ENCODE results near the gene DHRS9. TPM values are rescaled to one million over a fixed set of nuclear protein-coding genes. Genes with fewer than 3 reads are reported as not detected.

The DHRS9 gene
- total and polyA plus RNA-seq, 9 of the 15 experiments (the other 6 are each of a cell fraction or from before 2014, with no cell fraction given) = 0.27 to 1.7 (median 0.69) TPM

GRCh38 chr2:169139145-169139544 is 69.8 kb downstream of the DHRS9 start (continued):
- no peak for TF ChIP-seq HDAC1 (IDR thresholded peaks at IDR 0.05)

- FAIRE-seq (no peak), ATAC-seq (no peak), DNase-seq (ENCODE audit: extremely low read depth in 1 of 4, low spot score in 3 of 4) (no peak)
- WGBS (ENCODE audit: insufficient coverage, low coverage, missing lambda C conversion rate) = 47% methylated on average over 8 of the region's 8 CpGs
- TF ChIP-seq ZNF740 (CRISPR knock-in tag; IDR thresholded peaks at IDR 0.05) (0 out of 2 replicates have a peak, but pooled peaks have one; percentile 36), ZNF740 (tag; IDR thresholded peaks at IDR 0.05) (no peak), TAF9B (IDR thresholded peaks at IDR 0.05; ENCODE audit: partially characterized antibody) (no peak)
- peak overlapping the region; percentile 61 for H2AFZ ChIP-seq (ENCODE audit: low read depth, low read length)
- no peaks in the 10 kb centered on the region for H3K9me3 ChIP-seq (replicated peaks; ENCODE audit: control insufficient read depth, insufficient read depth, low read depth, low read length)
- ChIA-PET POLR2A (interaction anchor here (0.5 to 1.0 kb wide), 2 partner anchors 31 to 280 kb away, joined by 3 to 4 read pairs; no protein-coding TSS in a partner anchor), CTCF (ENCODE audit: low intra/inter-chr PET ratio) (interaction anchor here (1.6 kb wide), 1 partner anchor 31 kb away, joined by 4 read pairs; no protein-coding TSS in a partner anchor)
- no peak overlapping the region for H3K4me2 ChIP-seq (ENCODE audit: insufficient read depth, low read length)
- peaks cover 5 to 17% of the 10 kb centered on the region in 2 experiments; a peak in 3 of 5 replicates for H3K4me1 ChIP-seq (replicated peaks in 1 of 2; ENCODE audit: control insufficient read depth in 2 of 2, insufficient read depth in 2 of 2, low read length in 2 of 2)
- H3K79me2 ChIP-seq (ENCODE audit: control insufficient read depth, insufficient read depth, low read length) = no peaks in the 10 kb centered on the region
- no peak overlapping the region for H3K9ac ChIP-seq (ENCODE audit: insufficient read depth in 1 of 2, low read depth in 2 of 2, low read length in 2 of 2)
- BruUV-seq (replicated peaks) = no TSS peak
- no peaks in the 10 kb centered on the region for H3K9me1 ChIP-seq (ENCODE audit: control insufficient read depth, insufficient read depth, low read length)
- intact Hi-C loops (cut with micrococcal nuclease) (loop anchor here (10.0 kb wide), 2 partner anchors 365 to 795 kb away; no protein-coding TSS in a partner anchor), in situ Hi-C loops (cut with MboI) (no loop called here)
- no peaks in the 10 kb centered on the region for H3K27me3 ChIP-seq (ENCODE audit: control insufficient read depth in 2 of 2, insufficient read depth in 2 of 2, low read length in 2 of 2)
- H3K27ac ChIP-seq (ENCODE audit: extremely low read depth, low read depth, low read length) = no peak overlapping the region
- no peaks in the 10 kb centered on the region for H4K20me1 ChIP-seq (replicated peaks; ENCODE audit: control insufficient read depth, insufficient read depth, low read length)
- no peaks in the 10 kb centered on the region for H3K36me3 ChIP-seq (ENCODE audit: control insufficient read depth, insufficient read depth, low read length)
- H3K4me3 ChIP-seq = no peak overlapping the region
Measured at GRCh38 chr2:169139993-169140767, 70.8 kb downstream of the DHRS9 start.
